HepG2 (cell line): Measurements from ENCODE around the gene BOD1. TPM values are rescaled to one million over a fixed set of nuclear protein-coding genes. Genes with fewer than 3 reads are reported as not detected.

ENCODE experiments used
- ATAC-seq: fragments of 200-7000 bp; cut with Tn5 transposase; 3 replicates; pipeline ENCODE4 v1.9.1; 2020; ENCODE audit warnings: mild to moderate bottlenecking, moderate library complexity
- BruUV-seq: library from RNA; stranded (reverse); fragments of 400-500 nt; replicated peaks from 2 replicates; lab custom pipeline; 2021; lab: Mats Ljungman, UMichigan
- CTCF ChIA-PET: fragments of 300-600 bp; formaldehyde crosslinking; extraction: SDS; loops from one replicate; lab custom pipeline; 2021; ENCODE audit warnings: low total read pairs, inconsistent platforms, low intra/inter-chr PET ratio; lab: Yijun Ruan, JAX
- POLR2A ChIA-PET: fragments of 350-600 bp; sonication (Branson Sonifier 250); formaldehyde crosslinking; loops from one replicate; lab custom pipeline; 2020; ENCODE audit warnings: antibody characterized with exemption, inconsistent platforms; lab: Yijun Ruan, JAX
- DNase-seq: peaks from one replicate; pipeline ENCODE4 v3.0.0-alpha.2; 2015; ENCODE audit warnings: low spot score
- FAIRE-seq: peaks from 3 replicates; lab custom pipeline; 2011; peaks lifted over from hg19 to GRCh38; lab: Jason Lieb, UNC
- H2AFZ ChIP-seq: one replicate; pipeline ENCODE4 v1.6.1; 2011; ENCODE audit warnings: low read length, inconsistent platforms
- H3K27ac ChIP-seq: fragments of 300-600 bp; 3 replicates; pipeline ENCODE4 v1.8.0; 2011; ENCODE audit warnings: mixed run types, mild to moderate bottlenecking, mixed read lengths, low read length, inconsistent platforms; ENCODE audit not compliant: insufficient read depth; ENCODE audit errors: extremely low read length
- H3K27me3 ChIP-seq, 2 experiments: fragments of 200-600 bp in 1 of 2; 2 replicates in 1 of 2; 3 replicates in 1 of 2; pipeline versions ENCODE4 v1.6.0 to v1.8.0; 2011; ENCODE audit warnings: low read length in 2 of 2, mild to moderate bottlenecking in 2 of 2, moderate library complexity in 2 of 2, inconsistent platforms in 1 of 2; ENCODE audit not compliant: insufficient read depth in 2 of 2, control insufficient read depth in 1 of 2
- H3K36me3 ChIP-seq, 2 experiments: fragments of 200-600 bp in 1 of 2; replicated peaks in 1 of 2; 2 replicates in 1 of 2; 3 replicates in 1 of 2; pipeline versions ENCODE4 v1.5.1 to v1.8.0; 2011; ENCODE audit warnings: low read length in 2 of 2, inconsistent platforms in 1 of 2; ENCODE audit not compliant: insufficient read depth in 2 of 2, control insufficient read depth in 1 of 2
- H3K4me1 ChIP-seq: 2 replicates; pipeline ENCODE4 v1.5.1; 2012; ENCODE audit warnings: low read length, inconsistent platforms; ENCODE audit not compliant: insufficient read depth
- H3K4me2 ChIP-seq: 2 replicates; pipeline ENCODE4 v1.6.0; 2011; ENCODE audit warnings: low read depth, low read length, inconsistent platforms
- H3K4me3 ChIP-seq, 3 experiments: fragments of 200-600 bp in 1 of 3; sonication (generic), shearing (Covaris generic) in 1 of 3; replicated peaks in 1 of 3; 2 replicates each; pipeline ENCODE4 v1.5.1; 2011 to 2016; ENCODE audit warnings: low read length in 3 of 3, inconsistent platforms in 2 of 3, low read depth in 2 of 3, mild to moderate bottlenecking in 2 of 3, control low read depth in 1 of 3, mixed read lengths in 1 of 3; ENCODE audit not compliant: insufficient read depth in 1 of 3
- H3K79me2 ChIP-seq: one replicate; pipeline ENCODE4 v1.6.1; 2011; ENCODE audit warnings: low read length, inconsistent platforms; ENCODE audit not compliant: insufficient read depth
- H3K9ac ChIP-seq: 2 replicates; pipeline ENCODE4 v1.6.0; 2011; ENCODE audit warnings: mild to moderate bottlenecking, low read depth, low read length, inconsistent platforms; ENCODE audit not compliant: insufficient read depth
- H3K9me3 ChIP-seq: 2 replicates; pipeline ENCODE4 v1.5.1; 2012; ENCODE audit warnings: mild to moderate bottlenecking, low read length
- H4K20me1 ChIP-seq: 2 replicates; pipeline ENCODE4 v1.6.0; 2011; ENCODE audit warnings: inconsistent platforms, mild to moderate bottlenecking, low read length, moderate library complexity; ENCODE audit not compliant: insufficient read depth
- BRD4 ChIP-seq: sonication (generic); formaldehyde crosslinking; IDR thresholded peaks from 2 replicates; pipeline ENCODE4 v1.4.0; 2020; ENCODE audit warnings: missing genetic modification reagents
- HOXD1 ChIP-seq: sonication (generic); formaldehyde crosslinking; IDR thresholded peaks from 2 replicates; pipeline ENCODE4 v1.5.0; 2020; ENCODE audit warnings: missing genetic modification reagents
- MZF1 ChIP-seq: sonication (generic); formaldehyde crosslinking; IDR thresholded peaks from 2 replicates; pipeline ENCODE4 v1.8.1; 2023; ENCODE audit warnings: mild to moderate bottlenecking, missing genetic modification reagents, borderline replicate concordance
- ZNF629 ChIP-seq: sonication (generic); formaldehyde crosslinking; conservative IDR thresholded peaks from 2 replicates; pipeline ENCODE4 v1.5.0; 2020; ENCODE audit warnings: missing genetic modification reagents
- WGBS: methylation state at CpG from one replicate; pipeline ENCODE4 v1.1.6; 2017; ENCODE audit warnings: low lambda C conversion rate; 5-methylcytosine and 5-hydroxymethylcytosine counted together
- in situ Hi-C: cut with HindIII; loops from 2 replicates; pipeline ENCODE4 v1.10.0; 2017; ENCODE audit warnings: low pct_unique_long_range_greater_than_20kb; ENCODE audit not compliant: extremely low pct_ligation_motif_present
- intact Hi-C: fragments of 100-400 bp; cut with micrococcal nuclease; formaldehyde crosslinking; loops from one replicate; pipeline ENCODE4 v1.10.0; 2022; ENCODE audit not compliant: unreplicated experiment
- polyA plus RNA-seq, 8 experiments: library from polyadenylated mRNA; depleted of rRNA in 3 of 8; stranded (reverse) in 7 of 8; unstranded in 1 of 8; fragments of >200 nt; fragmentation: Illumina TruSeq in 4 of 8; extraction: Trizol in 4 of 8; gene quantifications; 2 replicates each; pipeline versions ENCODE4 v1.2.1 to v1.2.3, GENCODE V29; 2011 to 2016; ENCODE audit warnings: low read depth in 4 of 8, missing spikeins in 1 of 8, mixed read lengths in 1 of 8; ENCODE audit not compliant: insufficient read depth in 1 of 8
- total RNA-seq, 5 experiments: library from RNA; depleted of rRNA; stranded (reverse); fragments of >200 nt; fragmentation: Illumina TruSeq; extraction: Trizol; gene quantifications; 2 replicates each; pipeline ENCODE4 v1.2.3, GENCODE V29; 2016; ENCODE audit warnings: low read depth in 1 of 5
- TF ChIP-seq, protein P1 (sequence below): sonication (generic); formaldehyde crosslinking; IDR thresholded peaks from 2 replicates; pipeline ENCODE4 v1.8.0; 2022; ENCODE audit warnings: missing genetic modification reagents, mild to moderate bottlenecking, inconsistent platforms, borderline replicate concordance

The BOD1 gene
- total and polyA plus RNA-seq, 2 of the 13 experiments (the other 11 are each of a cell fraction or from before 2014, with no cell fraction given): 81.5 to 103 TPM

DNA sequence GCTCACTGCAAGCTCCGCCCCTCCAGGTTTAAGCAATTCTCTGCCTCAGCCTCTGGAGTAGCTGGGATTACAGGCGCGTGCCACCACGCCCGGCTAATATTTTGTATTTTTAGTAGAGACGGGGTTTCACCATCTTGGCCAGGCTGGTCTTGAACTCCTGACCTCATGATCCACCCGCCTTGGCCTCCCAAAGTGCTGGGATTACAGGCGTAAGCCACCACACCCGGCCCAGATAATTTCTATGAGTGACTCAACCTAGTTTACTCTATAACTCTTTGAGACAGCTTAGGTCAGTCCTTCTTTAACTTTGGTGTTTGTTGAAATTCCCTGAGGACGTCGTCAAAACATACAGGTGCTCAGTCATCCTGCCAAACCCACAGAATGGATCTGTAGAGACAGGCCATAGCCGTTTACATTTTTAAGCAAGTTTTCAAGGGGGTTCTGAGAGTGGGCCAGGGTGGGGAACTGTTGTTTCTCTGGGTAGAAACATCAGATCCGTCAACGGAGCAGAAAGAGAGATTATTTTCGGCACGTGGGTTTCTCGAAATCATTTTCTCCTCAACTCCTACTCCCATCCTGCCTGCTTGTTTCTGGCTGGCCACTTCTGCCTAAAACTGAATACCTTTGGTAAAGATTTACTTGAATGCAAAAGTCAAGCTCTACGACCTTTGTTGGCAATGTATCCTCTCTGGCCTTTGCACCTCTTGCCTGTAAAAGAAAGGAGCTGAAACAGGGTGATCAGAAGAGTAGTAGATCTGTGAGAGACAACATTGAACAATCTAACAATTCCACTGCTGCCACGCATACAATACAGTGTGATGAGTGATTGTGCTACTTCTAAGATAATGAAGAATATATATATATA is 6.0 kb upstream of the BOD1 start (continued):
- TF ChIP-seq BRD4 (CRISPR knock-in tag): no peak
- TF ChIP-seq HOXD1 (CRISPR knock-in tag): 0 out of 2 replicates have a peak, but pooled peaks have one; percentile 13
- TF ChIP-seq, protein P1, sequence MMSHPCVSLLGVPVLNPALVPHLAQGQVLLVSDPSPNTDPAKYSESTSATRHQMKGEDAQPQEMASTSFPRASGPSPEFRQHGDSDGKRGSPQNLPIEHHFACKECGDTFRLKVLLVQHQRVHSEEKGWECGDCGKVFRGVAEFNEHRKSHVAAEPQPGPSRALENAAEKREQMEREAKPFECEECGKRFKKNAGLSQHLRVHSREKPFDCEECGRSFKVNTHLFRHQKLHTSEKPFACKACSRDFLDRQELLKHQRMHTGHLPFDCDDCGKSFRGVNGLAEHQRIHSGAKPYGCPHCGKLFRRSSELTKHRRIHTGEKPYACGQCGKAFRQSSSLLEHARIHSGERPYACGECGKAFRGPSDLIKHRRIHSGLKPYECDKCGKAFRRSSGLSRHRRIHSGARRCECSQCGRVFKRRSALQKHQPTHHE (CRISPR knock-in tag): peak; percentile 34; the same call in 1 of the 2 replicates

DNA sequence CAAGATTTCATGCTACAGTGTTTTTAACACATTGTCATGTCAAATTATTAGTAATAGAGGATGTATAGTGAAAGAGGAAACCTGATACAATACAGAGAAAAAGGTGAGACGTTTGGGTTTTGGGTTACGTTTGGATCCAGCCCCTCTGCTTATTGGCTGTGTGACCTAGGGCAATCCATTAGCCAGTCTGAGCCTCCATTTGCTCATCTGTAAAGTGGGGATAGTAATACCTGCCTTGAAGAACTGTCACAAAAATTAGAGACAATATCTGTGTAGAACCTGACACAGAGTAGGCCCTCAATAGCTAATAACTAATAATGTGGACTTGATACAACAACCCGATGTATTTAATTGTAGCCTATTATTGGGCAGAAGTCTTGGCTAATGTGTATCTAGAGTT is 4.3 kb upstream of the BOD1 start:
- whole genome bisulfite sequencing: 65% methylated on average over 3 of the region's 3 CpGs
- in situ Hi-C loops: no loop called here
- intact Hi-C loops: loop anchor here (5.0 kb wide), 1 partner anchor 52 kb away; no protein-coding TSS in a partner anchor

More for the DNA sequence above, 4.3 kb upstream of the BOD1 start:
- H3K36me3 ChIP-seq: no peaks in the 10 kb centered on the region
- POLR2A ChIA-PET: no interaction called here
- CTCF ChIA-PET: interaction anchor here (2.8 kb wide), 1 partner anchor 352 kb away, joined by 23 read pairs; no protein-coding TSS in a partner anchor
- no peaks in the 10 kb centered on the region for H3K9me3 ChIP-seq
- BruUV-seq: no TSS peak
- DNase-seq (no peak), FAIRE-seq (no peak), ATAC-seq (no peak)
- H3K4me2 ChIP-seq: no peak overlapping the region
- TF ChIP-seq ZNF629 (CRISPR knock-in tag) (peak; percentile 73), MZF1 (no peak)
- H3K4me1 ChIP-seq: peaks cover 72% of the 10 kb centered on the region
- H4K20me1 ChIP-seq: 0 out of 2 replicates have a peak, but pooled peaks cover under 1% of the 10 kb centered on the region
- no peak overlapping the region for H3K9ac ChIP-seq
- H3K79me2 ChIP-seq: peaks cover 3% of the 10 kb centered on the region
- H3K4me3 ChIP-seq: no peak overlapping the region
- no peaks in the 10 kb centered on the region; a peak in 1 of 5 replicates for H3K27me3 ChIP-seq
- H3K27ac ChIP-seq: no peak overlapping the region
- H2AFZ ChIP-seq: no peak overlapping the region
